HepG2 (cell line): ENCODE measurements around the gene GPT2. TPM values are rescaled to one million over a fixed set of nuclear protein-coding genes. Genes with fewer than 3 reads are reported as not detected.

ENCODE experiments used
- BORCS8-MEF2B ChIP-seq: sonication (generic); formaldehyde crosslinking; IDR thresholded peaks from 2 replicates; pipeline ENCODE4 v1.8.0; 2022; ENCODE audit warnings: mild to moderate bottlenecking, missing genetic modification reagents
- GATA4 ChIP-seq: sonication (generic); IDR thresholded peaks from 2 replicates; pipeline ENCODE4 v1.6.1; 2016; ENCODE audit warnings: antibody characterized with exemption, low read depth, borderline replicate concordance
- HNF4G ChIP-seq, 2 experiments: sonication (generic) in 1 of 2; formaldehyde crosslinking in 1 of 2; IDR thresholded peaks; 2 replicates each; pipeline versions ENCODE4 v1.4.0 to v1.6.1; 2011 to 2020; ENCODE audit warnings: borderline replicate concordance in 2 of 2, low read depth in 2 of 2, mild to moderate bottlenecking in 2 of 2, low read length in 1 of 2, missing genetic modification reagents in 1 of 2, moderate library complexity in 1 of 2
- IRF2 ChIP-seq: IDR thresholded peaks from 2 replicates; pipeline ENCODE4 v1.6.1; 2018; ENCODE audit warnings: missing genetic modification reagents, missing compliant biosample characterization
- MEF2D ChIP-seq: sonication (generic); formaldehyde crosslinking; IDR thresholded peaks from 2 replicates; pipeline ENCODE4 v1.5.1; 2020; ENCODE audit warnings: mild to moderate bottlenecking, missing genetic modification reagents
- MXD4 ChIP-seq: IDR thresholded peaks from 2 replicates; pipeline ENCODE4 v1.6.1; 2016; ENCODE audit warnings: mild to moderate bottlenecking, missing biosample characterization, missing genetic modification reagents
- NKX3-1 ChIP-seq: sonication (generic); formaldehyde crosslinking; IDR thresholded peaks from 2 replicates; pipeline ENCODE4 v1.5.0; 2020; ENCODE audit warnings: missing genetic modification reagents
- PAF1 ChIP-seq: IDR thresholded peaks from 2 replicates; pipeline ENCODE4 v1.6.1; 2016; ENCODE audit warnings: missing genetic modification reagents, missing compliant biosample characterization
- PHF21A ChIP-seq: sonication (generic); formaldehyde crosslinking; IDR thresholded peaks from 2 replicates; pipeline ENCODE4 v1.5.0; 2020; ENCODE audit warnings: mild to moderate bottlenecking, missing genetic modification reagents
- PITX1 ChIP-seq: sonication (generic); formaldehyde crosslinking; IDR thresholded peaks from 2 replicates; pipeline ENCODE4 v1.5.1; 2020; ENCODE audit warnings: mild to moderate bottlenecking, missing genetic modification reagents
- POGZ ChIP-seq: sonication (generic); formaldehyde crosslinking; IDR thresholded peaks from 2 replicates; pipeline ENCODE4 v1.4.0; 2020; ENCODE audit warnings: mild to moderate bottlenecking, missing genetic modification reagents
- REPIN1 ChIP-seq: sonication (generic); formaldehyde crosslinking; IDR thresholded peaks from 2 replicates; pipeline ENCODE4 v1.8.0; 2022; ENCODE audit warnings: missing genetic modification reagents, low read depth, mild to moderate bottlenecking, borderline replicate concordance
- RFX5 ChIP-seq: IDR thresholded peaks from 2 replicates; pipeline ENCODE4 v1.6.1; 2011; ENCODE audit warnings: low read depth, low read length, improper control_type of control experiment
- RXRA ChIP-seq: sonication (generic); formaldehyde crosslinking; IDR thresholded peaks from 2 replicates; pipeline ENCODE4 v1.5.1; 2020; ENCODE audit warnings: missing genetic modification reagents
- RXRB ChIP-seq: IDR thresholded peaks from 2 replicates; pipeline ENCODE4 v1.6.1; 2016; ENCODE audit warnings: borderline replicate concordance, missing genetic modification reagents, missing compliant biosample characterization
- SCMH1 ChIP-seq: sonication (generic); formaldehyde crosslinking; IDR thresholded peaks from 2 replicates; pipeline ENCODE4 v1.9.0; 2021; ENCODE audit warnings: missing genetic modification reagents, mild to moderate bottlenecking, borderline replicate concordance
- SOX6 ChIP-seq, 2 experiments: fragments of 450-650 bp in 1 of 2; sonication (generic) in 1 of 2; formaldehyde crosslinking in 1 of 2; IDR thresholded peaks; 2 replicates each; pipeline versions ENCODE4 v1.4.0 to v1.6.1; 2017 to 2020; ENCODE audit warnings: antibody characterized with exemption in 1 of 2, mild to moderate bottlenecking in 1 of 2, missing genetic modification reagents in 1 of 2
- SRSF9 ChIP-seq: fragments of 200-400 bp; formaldehyde crosslinking; IDR thresholded peaks from 2 replicates; pipeline ENCODE4 v1.6.1; 2018; ENCODE audit warnings: borderline replicate concordance, mild to moderate bottlenecking, low read depth, low read length; ENCODE audit not compliant: insufficient read depth, poor library complexity, severe bottlenecking
- SUZ12 ChIP-seq: fragments of 150-350 bp; IDR thresholded peaks from 2 replicates; pipeline ENCODE4 v1.6.1; 2014; ENCODE audit warnings: low read depth, low read length
- TOE1 ChIP-seq: sonication (generic); formaldehyde crosslinking; IDR thresholded peaks from 2 replicates; pipeline ENCODE4 v1.4.0; 2020; ENCODE audit warnings: mild to moderate bottlenecking, missing genetic modification reagents
- ZNF17 ChIP-seq: sonication (generic); formaldehyde crosslinking; IDR thresholded peaks from 2 replicates; pipeline ENCODE4 v1.5.0; 2020; ENCODE audit warnings: mild to moderate bottlenecking, missing genetic modification reagents
- ZNF274 ChIP-seq: sonication (generic); formaldehyde crosslinking; IDR thresholded peaks from 2 replicates; pipeline ENCODE4 v1.5.1; 2020; ENCODE audit warnings: mild to moderate bottlenecking, missing genetic modification reagents
- ZNF292 ChIP-seq: sonication (generic); formaldehyde crosslinking; IDR thresholded peaks from 2 replicates; pipeline ENCODE4 v1.8.1; 2022; ENCODE audit warnings: mild to moderate bottlenecking, low read depth, missing genetic modification reagents, borderline replicate concordance
- ZNF446 ChIP-seq: sonication (generic); formaldehyde crosslinking; IDR thresholded peaks from 2 replicates; pipeline ENCODE4 v1.5.0; 2020; ENCODE audit warnings: mild to moderate bottlenecking, missing genetic modification reagents
- ZNF644 ChIP-seq: IDR thresholded peaks from 2 replicates; pipeline ENCODE4 v1.6.1; 2016; ENCODE audit warnings: low read depth
- ZNF720 ChIP-seq: sonication (generic); formaldehyde crosslinking; IDR thresholded peaks from 2 replicates; pipeline ENCODE4 v1.4.0; 2020; ENCODE audit warnings: missing genetic modification reagents
- ZNF75D ChIP-seq: sonication (generic); formaldehyde crosslinking; IDR thresholded peaks from 2 replicates; pipeline ENCODE4 v1.8.1; 2023; ENCODE audit warnings: missing genetic modification reagents, mild to moderate bottlenecking, borderline replicate concordance
- ZNF841 ChIP-seq: sonication (generic); formaldehyde crosslinking; IDR thresholded peaks from 2 replicates; pipeline ENCODE4 v1.8.1; 2023; ENCODE audit warnings: missing genetic modification reagents, borderline replicate concordance
- polyA plus RNA-seq, 8 experiments: library from polyadenylated mRNA; depleted of rRNA in 3 of 8; stranded (reverse) in 7 of 8; unstranded in 1 of 8; fragments of >200 nt; fragmentation: Illumina TruSeq in 4 of 8; extraction: Trizol in 4 of 8; gene quantifications; 2 replicates each; pipeline versions ENCODE4 v1.2.1 to v1.2.3, GENCODE V29; 2011 to 2016; ENCODE audit warnings: low read depth in 4 of 8, missing spikeins in 1 of 8, mixed read lengths in 1 of 8; ENCODE audit not compliant: insufficient read depth in 1 of 8
- total RNA-seq, 5 experiments: library from RNA; depleted of rRNA; stranded (reverse); fragments of >200 nt; fragmentation: Illumina TruSeq; extraction: Trizol; gene quantifications; 2 replicates each; pipeline ENCODE4 v1.2.3, GENCODE V29; 2016; ENCODE audit warnings: low read depth in 1 of 5
- TF ChIP-seq, protein P1 (sequence below): IDR thresholded peaks from 2 replicates; pipeline ENCODE4 v1.6.1; 2018; ENCODE audit warnings: missing genetic modification reagents, mild to moderate bottlenecking, missing compliant biosample characterization
- TF ChIP-seq, protein P2 (sequence below): sonication (generic); IDR thresholded peaks from 2 replicates; pipeline ENCODE4 v1.6.1; 2016; ENCODE audit warnings: low read depth, borderline replicate concordance

GPT2 gene
- total and polyA plus RNA-seq, 2 of the 13 experiments (the other 11 are each of a cell fraction or from before 2014, with no cell fraction given), result 138 to 267 TPM

GRCh38 chr16:46895399-46896313 lies 11.5 kb downstream of the GPT2 start (continued):
- TF ChIP-seq REPIN1 (CRISPR knock-in tag), result peak; percentile 57; the same call in 1 of the 2 replicates
- peak; percentile 92 for TF ChIP-seq GATA4
- TF ChIP-seq SOX6 (IDR thresholded peaks at IDR 0.05), result no peak
- peak; percentile 97 for TF ChIP-seq SOX6 (CRISPR knock-in tag; IDR thresholded peaks at IDR 0.05)
- TF ChIP-seq TOE1 (CRISPR knock-in tag), result no peak
- no peak for TF ChIP-seq ZNF17 (CRISPR knock-in tag)
- peak; percentile 100 for TF ChIP-seq PITX1 (CRISPR knock-in tag)
- peak; percentile 66; the same call in 1 of the 2 replicates for TF ChIP-seq POGZ (CRISPR knock-in tag)
- peak; percentile 87; the same call in 1 of the 2 replicates for TF ChIP-seq NKX3-1
- TF ChIP-seq ZNF274 (CRISPR knock-in tag), result no peak
- no peak for TF ChIP-seq ZNF446 (CRISPR knock-in tag)
- peak; percentile 93 for TF ChIP-seq MEF2D (CRISPR knock-in tag)
- no peak for TF ChIP-seq ZNF720 (CRISPR knock-in tag)
- TF ChIP-seq, protein P1, sequence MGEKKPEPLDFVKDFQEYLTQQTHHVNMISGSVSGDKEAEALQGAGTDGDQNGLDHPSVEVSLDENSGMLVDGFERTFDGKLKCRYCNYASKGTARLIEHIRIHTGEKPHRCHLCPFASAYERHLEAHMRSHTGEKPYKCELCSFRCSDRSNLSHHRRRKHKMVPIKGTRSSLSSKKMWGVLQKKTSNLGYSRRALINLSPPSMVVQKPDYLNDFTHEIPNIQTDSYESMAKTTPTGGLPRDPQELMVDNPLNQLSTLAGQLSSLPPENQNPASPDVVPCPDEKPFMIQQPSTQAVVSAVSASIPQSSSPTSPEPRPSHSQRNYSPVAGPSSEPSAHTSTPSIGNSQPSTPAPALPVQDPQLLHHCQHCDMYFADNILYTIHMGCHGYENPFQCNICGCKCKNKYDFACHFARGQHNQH (CRISPR knock-in tag), result peak; percentile 98
- no peak for TF ChIP-seq SRSF9
- TF ChIP-seq ZNF75D, result no peak
- no peak for TF ChIP-seq SCMH1
- TF ChIP-seq PHF21A (CRISPR knock-in tag), result peak; percentile 98
- TF ChIP-seq ZNF644 (CRISPR knock-in tag), result no peak
- TF ChIP-seq RXRB (CRISPR knock-in tag), result peak; percentile 99
- TF ChIP-seq RFX5, result no peak
- TF ChIP-seq HNF4G (IDR thresholded peaks at IDR 0.05; ENCODE audit: borderline replicate concordance, low read depth, low read length), result peak; percentile 87
- TF ChIP-seq HNF4G (CRISPR knock-in tag; IDR thresholded peaks at IDR 0.05; ENCODE audit: borderline replicate concordance, low read depth), result peak; percentile 84
- peak; percentile 94 for TF ChIP-seq IRF2 (CRISPR knock-in tag)
- no peak for TF ChIP-seq SUZ12
- TF ChIP-seq MXD4 (CRISPR knock-in tag), result 0 out of 2 replicates have a peak, but pooled peaks have one; percentile 68
- TF ChIP-seq BORCS8-MEF2B (CRISPR knock-in tag), result 0 out of 2 replicates have a peak, but pooled peaks have one; percentile 8
- TF ChIP-seq ZNF292 (CRISPR knock-in tag), result peak; percentile 85; the same call in 1 of the 2 replicates
- TF ChIP-seq ZNF841 (CRISPR knock-in tag), result no peak; the same call in 1 of the 2 replicates
- TF ChIP-seq PAF1 (CRISPR knock-in tag), result no peak; the same call in 1 of the 2 replicates
- peak; percentile 93 for TF ChIP-seq RXRA (CRISPR knock-in tag)
- TF ChIP-seq, protein P2, sequence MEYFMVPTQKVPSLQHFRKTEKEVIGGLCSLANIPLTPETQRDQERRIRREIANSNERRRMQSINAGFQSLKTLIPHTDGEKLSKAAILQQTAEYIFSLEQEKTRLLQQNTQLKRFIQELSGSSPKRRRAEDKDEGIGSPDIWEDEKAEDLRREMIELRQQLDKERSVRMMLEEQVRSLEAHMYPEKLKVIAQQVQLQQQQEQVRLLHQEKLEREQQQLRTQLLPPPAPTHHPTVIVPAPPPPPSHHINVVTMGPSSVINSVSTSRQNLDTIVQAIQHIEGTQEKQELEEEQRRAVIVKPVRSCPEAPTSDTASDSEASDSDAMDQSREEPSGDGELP, result peak; percentile 92
